NCI-H1105 treated with DMSO at 0.1 percent for 48 hours (cell line): ENCODE results near the gene MBL2.
A peak's percentile ranks its signal among the peaks of the same experiment; 100 is the strongest.

Source experiments
- DNase-seq: peaks from one replicate; lab custom pipeline; 2025; lab: John Stamatoyannopoulos, UW

MBL2 gene

DNA sequence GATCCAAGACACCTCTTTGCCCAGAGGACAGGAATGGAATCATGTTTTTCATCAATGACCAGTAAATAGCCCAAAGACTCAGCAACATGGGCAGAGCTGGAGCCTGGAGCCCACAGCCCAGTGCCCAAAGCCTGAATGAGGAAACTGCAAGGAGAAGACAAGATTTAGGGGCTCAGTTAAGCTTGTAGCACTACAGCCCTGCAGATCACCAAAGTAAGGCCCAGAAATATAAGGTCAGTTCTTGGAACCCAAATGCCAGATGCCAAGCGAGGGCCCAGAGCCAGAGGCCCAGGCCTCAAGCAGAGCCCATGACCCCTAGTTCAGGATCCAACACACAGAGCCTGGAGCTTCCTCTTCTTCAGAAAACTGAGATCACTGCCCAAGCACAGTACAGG is 32.4 kb downstream of the MBL2 start:
- no peak for DNase-seq

DNA sequence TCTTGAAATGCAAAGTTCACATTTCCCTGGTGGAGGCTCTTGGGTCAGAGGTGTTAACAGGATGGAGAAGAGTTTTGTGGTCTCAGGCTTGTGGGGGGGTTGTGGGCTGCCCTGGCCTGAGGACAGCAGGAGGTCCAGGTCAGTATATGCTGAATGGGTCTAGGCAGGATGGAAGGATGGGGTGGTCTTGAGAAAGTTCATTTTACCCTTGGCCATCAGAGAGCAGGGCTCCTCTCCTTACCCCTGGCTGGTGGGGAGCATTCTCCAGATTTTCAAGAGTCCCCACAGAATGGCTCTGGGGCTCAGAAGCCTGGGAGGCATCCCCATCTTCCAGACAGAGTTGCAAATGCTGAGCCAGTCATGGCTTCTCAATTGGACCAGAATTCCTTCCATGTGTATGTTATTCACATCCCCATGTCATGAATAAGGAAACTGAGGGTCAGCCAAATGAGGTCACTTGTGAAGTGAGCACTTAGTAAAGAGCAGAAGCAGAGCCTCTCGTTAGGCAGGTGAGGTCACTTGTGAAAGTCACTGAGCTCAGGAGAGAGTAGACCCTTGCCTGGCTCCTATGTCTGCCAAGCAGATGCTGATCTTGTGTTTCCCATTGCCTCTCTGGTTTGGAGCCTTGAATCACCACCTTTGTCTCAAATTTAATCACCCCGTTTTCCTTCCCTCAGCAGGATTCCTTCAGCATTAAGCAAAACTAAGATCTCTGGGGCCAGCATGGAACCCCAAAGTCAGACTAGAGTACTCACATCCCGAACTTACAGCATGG is 33.0 kb downstream of the MBL2 start:
- no peak for DNase-seq

DNA sequence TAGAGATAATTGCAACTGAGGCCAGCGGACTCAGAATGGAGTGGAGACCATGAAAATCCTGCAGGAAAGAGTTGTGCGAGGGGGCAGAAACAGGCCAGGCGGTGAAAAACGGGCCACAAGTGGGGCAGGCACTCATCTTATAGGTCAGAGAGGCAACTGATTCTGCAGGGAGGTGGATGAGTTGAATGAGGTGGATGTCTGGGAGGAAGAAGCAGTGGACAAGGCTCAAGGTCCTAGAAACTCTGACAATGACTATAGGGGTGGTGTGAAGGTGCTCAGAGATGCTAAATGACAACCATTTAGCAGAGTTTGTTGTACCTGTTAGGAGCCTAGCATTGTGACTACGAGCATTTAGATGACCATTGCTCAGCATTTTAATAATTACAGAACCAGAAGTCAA is 33.6 kb downstream of the MBL2 start:
- DNase-seq: no peak

DNA sequence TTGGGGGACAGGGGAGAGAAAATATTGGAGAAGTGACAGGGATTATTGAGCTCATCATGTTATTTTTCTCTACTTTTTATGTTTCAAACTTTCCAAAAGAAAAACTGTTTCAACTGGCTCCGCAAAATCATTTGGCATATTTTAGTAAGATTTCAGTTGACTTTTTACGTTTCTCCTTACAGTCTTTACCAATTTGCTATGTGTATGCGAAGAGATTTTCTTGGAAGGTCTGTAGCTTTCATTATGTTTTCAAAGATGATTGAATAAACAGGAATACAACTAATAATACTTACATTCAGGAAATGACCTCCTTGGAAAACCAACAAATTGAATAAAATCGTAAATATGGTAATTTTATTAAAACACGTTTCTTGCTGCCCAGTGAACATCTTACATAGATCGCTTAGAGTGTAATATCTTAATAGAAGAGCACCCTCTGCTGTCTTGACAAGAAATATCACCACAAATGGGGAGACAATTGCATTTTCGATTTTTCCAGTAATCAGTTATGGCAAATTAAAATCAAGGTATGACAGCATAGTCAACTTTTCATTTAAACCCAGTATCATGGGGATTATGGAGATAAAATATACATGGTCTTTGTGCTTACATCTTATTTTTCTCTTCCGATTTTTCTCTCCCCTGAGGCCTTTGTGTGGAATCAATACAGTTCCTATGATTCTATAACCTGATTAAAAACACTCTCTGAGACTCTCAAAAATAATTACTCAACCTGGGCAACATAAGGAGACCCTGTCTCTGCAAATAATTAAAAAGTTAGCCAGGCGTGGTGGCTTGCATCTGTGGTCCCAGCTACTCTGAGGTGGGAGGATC is 43.1 kb downstream of the MBL2 start:
- DNase-seq: peak; percentile 18

DNA sequence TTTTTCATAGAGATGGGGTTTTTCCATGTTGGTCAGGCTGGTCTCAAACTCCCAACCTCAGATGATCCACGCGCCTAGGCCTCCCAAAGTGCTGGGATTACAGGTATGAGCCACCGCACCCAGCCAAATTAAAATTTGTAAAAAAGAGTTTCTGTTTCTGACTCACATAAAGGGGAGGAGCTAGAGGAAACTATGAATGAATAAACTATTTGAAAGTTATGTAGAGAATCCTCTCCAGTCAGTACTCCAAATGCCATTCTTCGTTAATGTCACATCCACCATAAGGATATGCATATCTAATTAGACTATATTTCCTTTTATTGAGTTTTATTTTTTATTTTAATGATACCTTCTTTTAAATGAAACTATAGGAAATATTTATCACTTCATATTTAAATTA is 52.6 kb downstream of the MBL2 start:
- DNase-seq: no peak
